ENCODE measurements around the gene CDK19. TPM values are rescaled to one million over a fixed set of nuclear protein-coding genes. Genes with fewer than 3 reads are reported as not detected.

The CDK19 gene
- total and polyA plus RNA-seq, 9 of the 15 experiments (the other 6 are each of a cell fraction or from before 2014, with no cell fraction given), result 3.8 to 15.2 (median 7.4) TPM

- no peak for TF ChIP-seq ERF (CRISPR knock-in tag; IDR thresholded peaks at IDR 0.05)
- TF ChIP-seq PTTG1 (tag; IDR thresholded peaks at IDR 0.05; ENCODE audit: low read depth), result peak; percentile 77; the same call in 1 of the 2 replicates
- TF ChIP-seq ZC3H11A (IDR thresholded peaks at IDR 0.05; ENCODE audit: low read depth, low read length), result no peak
- TF ChIP-seq NR4A1 (CRISPR knock-in tag; IDR thresholded peaks at IDR 0.05), result no peak
- TF ChIP-seq NR4A1 (tag; IDR thresholded peaks at IDR 0.05), result 0 out of 2 replicates have a peak, but pooled peaks have one; percentile 60
- no peak for TF ChIP-seq MXI1 (IDR thresholded peaks at IDR 0.05; ENCODE audit: low read depth, low read length)
- no peak for TF ChIP-seq UBTF (IDR thresholded peaks at IDR 0.05; ENCODE audit: borderline replicate concordance in 1 of 2, low read depth in 2 of 2, low read length in 2 of 2)
- peak; percentile 43 for TF ChIP-seq ZNF239 (CRISPR knock-in tag; IDR thresholded peaks at IDR 0.05)
- TF ChIP-seq ZNF175 (CRISPR knock-in tag; IDR thresholded peaks at IDR 0.05; ENCODE audit: low read depth), result peak; percentile 56; the same call in 1 of the 2 replicates
- peak; percentile 43; the same call in 1 of the 2 replicates for TF ChIP-seq ZNF592 (IDR thresholded peaks at IDR 0.05)
- TF ChIP-seq ZNF41 (CRISPR knock-in tag; conservative IDR thresholded peaks at IDR 0.05), result 0 out of 2 replicates have a peak, but pooled peaks have one; percentile 48
- TF ChIP-seq, protein P1, sequence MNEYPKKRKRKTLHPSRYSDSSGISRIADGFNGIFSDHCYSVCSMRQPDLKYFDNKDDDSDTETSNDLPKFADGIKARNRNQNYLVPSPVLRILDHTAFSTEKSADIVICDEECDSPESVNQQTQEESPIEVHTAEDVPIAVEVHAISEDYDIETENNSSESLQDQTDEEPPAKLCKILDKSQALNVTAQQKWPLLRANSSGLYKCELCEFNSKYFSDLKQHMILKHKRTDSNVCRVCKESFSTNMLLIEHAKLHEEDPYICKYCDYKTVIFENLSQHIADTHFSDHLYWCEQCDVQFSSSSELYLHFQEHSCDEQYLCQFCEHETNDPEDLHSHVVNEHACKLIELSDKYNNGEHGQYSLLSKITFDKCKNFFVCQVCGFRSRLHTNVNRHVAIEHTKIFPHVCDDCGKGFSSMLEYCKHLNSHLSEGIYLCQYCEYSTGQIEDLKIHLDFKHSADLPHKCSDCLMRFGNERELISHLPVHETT (CRISPR knock-in tag; conservative IDR thresholded peaks at IDR 0.05 in 1 of 2, IDR thresholded peaks at IDR 0.05 in 1 of 2), result no peak
- TF ChIP-seq ZNF655 (CRISPR knock-in tag; IDR thresholded peaks at IDR 0.05), result no peak
- no peak for TF ChIP-seq BCLAF1 (IDR thresholded peaks at IDR 0.05; ENCODE audit: borderline replicate concordance in 1 of 2, control insufficient read depth in 1 of 2, low read depth in 2 of 2, low read length in 1 of 2)
Measured at GRCh38 chr6:110587328-110587727, 227.9 kb downstream of the CDK19 start (continued).

Measured in K562 (cell line).